ENCODE measurements around the gene GHR.

DNA sequence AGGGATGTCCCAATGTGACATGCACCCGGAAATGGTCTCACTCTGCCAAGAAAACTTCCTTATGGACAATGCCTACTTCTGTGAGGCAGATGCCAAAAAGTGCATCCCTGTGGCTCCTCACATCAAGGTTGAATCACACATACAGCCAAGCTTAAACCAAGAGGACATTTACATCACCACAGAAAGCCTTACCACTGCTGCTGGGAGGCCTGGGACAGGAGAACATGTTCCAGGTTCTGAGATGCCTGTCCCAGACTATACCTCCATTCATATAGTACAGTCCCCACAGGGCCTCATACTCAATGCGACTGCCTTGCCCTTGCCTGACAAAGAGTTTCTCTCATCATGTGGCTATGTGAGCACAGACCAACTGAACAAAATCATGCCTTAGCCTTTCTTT lies 295.8 kb downstream of the GHR start:
- TF ChIP-seq, protein P1, sequence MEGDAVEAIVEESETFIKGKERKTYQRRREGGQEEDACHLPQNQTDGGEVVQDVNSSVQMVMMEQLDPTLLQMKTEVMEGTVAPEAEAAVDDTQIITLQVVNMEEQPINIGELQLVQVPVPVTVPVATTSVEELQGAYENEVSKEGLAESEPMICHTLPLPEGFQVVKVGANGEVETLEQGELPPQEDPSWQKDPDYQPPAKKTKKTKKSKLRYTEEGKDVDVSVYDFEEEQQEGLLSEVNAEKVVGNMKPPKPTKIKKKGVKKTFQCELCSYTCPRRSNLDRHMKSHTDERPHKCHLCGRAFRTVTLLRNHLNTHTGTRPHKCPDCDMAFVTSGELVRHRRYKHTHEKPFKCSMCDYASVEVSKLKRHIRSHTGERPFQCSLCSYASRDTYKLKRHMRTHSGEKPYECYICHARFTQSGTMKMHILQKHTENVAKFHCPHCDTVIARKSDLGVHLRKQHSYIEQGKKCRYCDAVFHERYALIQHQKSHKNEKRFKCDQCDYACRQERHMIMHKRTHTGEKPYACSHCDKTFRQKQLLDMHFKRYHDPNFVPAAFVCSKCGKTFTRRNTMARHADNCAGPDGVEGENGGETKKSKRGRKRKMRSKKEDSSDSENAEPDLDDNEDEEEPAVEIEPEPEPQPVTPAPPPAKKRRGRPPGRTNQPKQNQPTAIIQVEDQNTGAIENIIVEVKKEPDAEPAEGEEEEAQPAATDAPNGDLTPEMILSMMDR (IDR thresholded peaks at IDR 0.05): no peak
- TF ChIP-seq POLR2AphosphoS5 (IDR thresholded peaks at IDR 0.05; ENCODE audit: low read depth, low read length): no peak
- TF ChIP-seq SIN3A (IDR thresholded peaks at IDR 0.05; ENCODE audit: borderline replicate concordance, insufficient read depth, low read depth, low read length): no peak
- TF ChIP-seq, protein P2, sequence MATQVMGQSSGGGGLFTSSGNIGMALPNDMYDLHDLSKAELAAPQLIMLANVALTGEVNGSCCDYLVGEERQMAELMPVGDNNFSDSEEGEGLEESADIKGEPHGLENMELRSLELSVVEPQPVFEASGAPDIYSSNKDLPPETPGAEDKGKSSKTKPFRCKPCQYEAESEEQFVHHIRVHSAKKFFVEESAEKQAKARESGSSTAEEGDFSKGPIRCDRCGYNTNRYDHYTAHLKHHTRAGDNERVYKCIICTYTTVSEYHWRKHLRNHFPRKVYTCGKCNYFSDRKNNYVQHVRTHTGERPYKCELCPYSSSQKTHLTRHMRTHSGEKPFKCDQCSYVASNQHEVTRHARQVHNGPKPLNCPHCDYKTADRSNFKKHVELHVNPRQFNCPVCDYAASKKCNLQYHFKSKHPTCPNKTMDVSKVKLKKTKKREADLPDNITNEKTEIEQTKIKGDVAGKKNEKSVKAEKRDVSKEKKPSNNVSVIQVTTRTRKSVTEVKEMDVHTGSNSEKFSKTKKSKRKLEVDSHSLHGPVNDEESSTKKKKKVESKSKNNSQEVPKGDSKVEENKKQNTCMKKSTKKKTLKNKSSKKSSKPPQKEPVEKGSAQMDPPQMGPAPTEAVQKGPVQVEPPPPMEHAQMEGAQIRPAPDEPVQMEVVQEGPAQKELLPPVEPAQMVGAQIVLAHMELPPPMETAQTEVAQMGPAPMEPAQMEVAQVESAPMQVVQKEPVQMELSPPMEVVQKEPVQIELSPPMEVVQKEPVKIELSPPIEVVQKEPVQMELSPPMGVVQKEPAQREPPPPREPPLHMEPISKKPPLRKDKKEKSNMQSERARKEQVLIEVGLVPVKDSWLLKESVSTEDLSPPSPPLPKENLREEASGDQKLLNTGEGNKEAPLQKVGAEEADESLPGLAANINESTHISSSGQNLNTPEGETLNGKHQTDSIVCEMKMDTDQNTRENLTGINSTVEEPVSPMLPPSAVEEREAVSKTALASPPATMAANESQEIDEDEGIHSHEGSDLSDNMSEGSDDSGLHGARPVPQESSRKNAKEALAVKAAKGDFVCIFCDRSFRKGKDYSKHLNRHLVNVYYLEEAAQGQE (IDR thresholded peaks at IDR 0.05; ENCODE audit: insufficient read depth in 1 of 2, low read depth in 2 of 2, low read length in 1 of 2): no peak
- no peak for TF ChIP-seq TCF7L2 (IDR thresholded peaks at IDR 0.05; ENCODE audit: low read depth, low read length)

Data from Panc1 (cell line).